ENCODE data around the gene C20orf141.
"Not testable (repeated sequence)": the region's sequence is repeated elsewhere in the genome, so short reads cannot be mapped to it uniquely, and the experiment has no call there.

Gene C20orf141

GRCh38 chr20:2814587-2815051 lies at the start of gene C20orf141:
TSS of gene C20orf141 (plus strand) at chr20:2814987. CDS start at chr20:2815185, 198 bp downstream.
- DNase-seq (ENCODE audit: low read depth in 2 of 2): no peak

GRCh38 chr20:2767768-2768631 lies 46.8 kb upstream of the C20orf141 start:
- DNase-seq (ENCODE audit: low read depth in 2 of 2): no peak

- DNase-seq (ENCODE audit: low read depth in 2 of 2): no peak
Measured at GRCh38 chr20:2768632-2769015, 46.2 kb upstream of the C20orf141 start.

GRCh38 chr20:2770091-2770490 lies 44.7 kb upstream of the C20orf141 start:
- DNase-seq (ENCODE audit: low read depth in 2 of 2): not testable (repeated sequence)

GRCh38 chr20:2771631-2772080 lies 43.1 kb upstream of the C20orf141 start:
- DNase-seq (ENCODE audit: low read depth in 2 of 2): no peak

GRCh38 chr20:2773812-2774211 lies 41.0 kb upstream of the C20orf141 start:
- DNase-seq (ENCODE audit: low read depth in 2 of 2): no peak

GRCh38 chr20:2775139-2775538 lies 39.6 kb upstream of the C20orf141 start:
- no peak for DNase-seq (ENCODE audit: low read depth in 2 of 2)

- no peak for DNase-seq (ENCODE audit: low read depth in 2 of 2)
Measured at GRCh38 chr20:2778602-2779321, 36.0 kb upstream of the C20orf141 start.

- no peak for DNase-seq (ENCODE audit: low read depth in 2 of 2)
Measured at GRCh38 chr20:2780948-2781347, 33.8 kb upstream of the C20orf141 start.

- DNase-seq (ENCODE audit: low read depth in 2 of 2): no peak
Measured at GRCh38 chr20:2783908-2784566, 30.8 kb upstream of the C20orf141 start.

GRCh38 chr20:2793471-2793870 lies 21.3 kb upstream of the C20orf141 start:
- DNase-seq (ENCODE audit: low read depth in 2 of 2): no peak

GRCh38 chr20:2794202-2794748 lies 20.5 kb upstream of the C20orf141 start:
- DNase-seq (ENCODE audit: low read depth in 2 of 2): no peak

GRCh38 chr20:2794866-2795447 lies 19.8 kb upstream of the C20orf141 start:
- DNase-seq (ENCODE audit: low read depth in 2 of 2): no peak

- DNase-seq (ENCODE audit: low read depth in 2 of 2): no peak
Measured at GRCh38 chr20:2795451-2795850, 19.3 kb upstream of the C20orf141 start.

GRCh38 chr20:2796011-2796660 lies 18.7 kb upstream of the C20orf141 start:
- no peak for DNase-seq (ENCODE audit: low read depth in 2 of 2)

GRCh38 chr20:2797136-2797983 lies 17.4 kb upstream of the C20orf141 start:
- no peak for DNase-seq (ENCODE audit: low read depth in 2 of 2)

GRCh38 chr20:2798095-2798805 lies 16.5 kb upstream of the C20orf141 start:
- DNase-seq (ENCODE audit: low read depth in 2 of 2): no peak

- no peak for DNase-seq (ENCODE audit: low read depth in 2 of 2)
Measured at GRCh38 chr20:2798814-2799213, 16.0 kb upstream of the C20orf141 start.

GRCh38 chr20:2799271-2799670 lies 15.5 kb upstream of the C20orf141 start:
- DNase-seq (ENCODE audit: low read depth in 2 of 2): no peak

Data from stimulated activated CD4-positive, alpha-beta T cell treated with anti-CD3 and anti-CD28 coated beads, Interleukin-1b, Interleukin-23, amount 100 ng/mL, for 1 hour (primary cell).